HUDEP-2 (cell line): ENCODE results near the gene LDAF1.
"Not testable (repeated sequence)": the region's sequence is repeated elsewhere in the genome, so short reads cannot be mapped to it uniquely, and the experiment has no call there.

Experiments used
- DNase-seq, 76 experiments: peaks; one replicate each; lab custom pipeline; 2025; ENCODE audit not compliant: unreplicated experiment in 76 of 76; lab: John Stamatoyannopoulos, UW

Gene LDAF1

DNA sequence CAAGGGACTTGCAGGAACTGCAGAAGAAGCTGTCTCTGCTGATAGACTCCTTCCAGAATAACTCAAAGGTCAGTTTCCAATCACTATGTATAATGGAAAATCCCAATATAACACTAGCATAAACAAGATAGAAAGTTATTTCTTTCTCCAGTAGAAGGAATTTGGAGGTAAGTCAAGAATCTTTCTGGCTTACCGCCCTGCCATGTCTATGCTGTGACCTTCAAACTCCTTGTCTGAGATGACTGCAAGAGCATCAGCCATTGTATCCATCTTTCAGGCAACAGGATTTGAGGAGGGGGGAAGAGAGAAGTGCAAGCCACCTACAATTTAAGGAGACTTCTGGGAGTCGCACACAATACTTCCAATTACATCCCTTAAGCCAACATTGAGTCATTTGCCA, 2.7 kb downstream of the LDAF1 start:
- no peak for DNase-seq

DNA sequence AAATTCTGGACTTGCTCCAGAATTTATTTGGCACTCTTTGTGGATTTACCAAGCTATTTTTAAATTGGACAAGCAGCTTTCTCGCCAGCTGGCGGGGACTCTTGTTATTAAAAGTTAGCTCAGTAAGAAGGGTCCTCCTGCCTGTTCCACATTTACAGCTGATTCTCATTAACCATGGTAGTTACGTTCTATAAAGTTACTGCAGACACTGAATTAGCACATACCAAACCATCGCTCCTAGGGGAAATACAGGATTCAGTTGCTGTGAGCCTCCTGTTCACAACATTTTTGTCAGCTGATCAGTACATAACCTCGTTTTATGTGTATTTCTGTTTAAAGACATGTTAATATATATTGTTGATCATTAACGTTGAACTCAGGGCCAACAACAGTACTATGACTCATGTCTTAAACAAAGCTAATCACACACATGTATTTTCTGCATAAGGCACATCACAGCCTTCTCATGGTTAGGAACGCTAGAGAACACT, 4.2 kb downstream of the LDAF1 start:
- no peak for DNase-seq

DNA sequence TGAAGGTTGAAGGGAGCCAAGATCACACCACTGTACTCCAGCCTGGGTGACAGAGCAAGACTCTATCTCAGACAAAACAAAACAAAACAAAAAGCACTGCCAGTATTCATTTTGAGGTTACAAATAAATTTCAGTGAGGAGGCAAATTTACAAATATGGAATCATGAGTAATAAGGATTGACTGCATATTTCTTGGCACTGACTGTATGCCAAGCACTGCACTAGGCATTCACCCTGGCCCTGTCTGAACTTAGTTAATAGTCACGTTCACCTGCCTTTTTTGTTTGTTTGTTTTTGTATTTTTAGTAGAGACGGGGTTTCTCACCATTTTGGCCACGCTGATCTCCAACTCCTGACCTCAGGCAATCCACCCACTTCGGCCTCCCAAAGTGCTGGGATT, 5.1 kb downstream of the LDAF1 start:
- DNase-seq, result no peak

DNA sequence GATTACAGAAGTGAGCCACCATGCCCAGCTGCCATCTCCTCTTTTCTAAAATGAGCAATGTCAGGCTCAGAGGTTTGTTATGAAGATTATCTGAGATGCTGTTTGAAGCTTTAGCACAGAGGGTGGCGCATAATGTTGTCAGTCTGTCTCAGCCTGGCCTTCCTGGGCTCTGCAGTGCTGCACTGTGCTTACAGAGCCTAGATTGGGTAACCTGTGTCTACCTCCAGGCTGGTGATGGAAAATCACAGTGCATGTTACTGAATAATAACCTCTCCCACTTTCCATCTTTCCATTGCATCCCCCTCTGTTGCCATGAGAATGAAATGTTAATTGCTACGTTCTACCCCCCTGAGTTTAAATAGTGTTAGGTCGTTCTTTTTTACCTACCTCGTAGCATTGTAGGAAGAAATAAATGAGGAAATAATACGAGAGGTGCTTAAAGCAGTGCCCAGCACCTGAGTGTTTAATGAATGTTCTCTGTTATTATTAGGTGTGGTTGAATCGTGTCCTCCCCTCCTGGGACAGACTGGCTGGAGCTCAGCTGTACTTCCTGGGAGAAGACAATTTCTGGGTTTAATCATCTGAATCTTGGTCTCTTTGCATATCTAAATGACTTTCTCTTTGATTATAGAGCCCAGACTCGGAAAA, 6.2 kb downstream of the LDAF1 start:
- no peak for DNase-seq

DNA sequence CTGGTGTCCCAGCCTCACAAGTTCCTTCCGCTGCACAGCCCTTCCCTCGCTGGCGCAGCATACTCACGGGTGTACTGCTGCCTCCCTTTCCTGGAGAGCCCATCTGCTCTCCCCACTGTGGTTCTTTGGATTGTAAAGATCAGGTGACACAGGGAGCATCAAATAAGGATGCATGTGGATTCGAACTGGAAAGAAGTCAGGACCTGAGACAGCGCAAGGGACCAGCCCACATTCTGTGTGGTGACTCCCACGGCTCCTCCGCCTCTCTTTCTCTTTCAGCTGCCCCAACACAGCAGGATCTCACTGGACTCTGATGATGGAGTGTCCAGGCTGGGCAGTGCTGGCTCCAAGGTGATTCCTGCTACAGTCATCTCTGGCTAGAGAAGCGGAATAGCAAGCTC, 8.1 kb downstream of the LDAF1 start:
- peak in 3 of 76 experiments; percentile 2 to 5 (median 4) for DNase-seq

DNA sequence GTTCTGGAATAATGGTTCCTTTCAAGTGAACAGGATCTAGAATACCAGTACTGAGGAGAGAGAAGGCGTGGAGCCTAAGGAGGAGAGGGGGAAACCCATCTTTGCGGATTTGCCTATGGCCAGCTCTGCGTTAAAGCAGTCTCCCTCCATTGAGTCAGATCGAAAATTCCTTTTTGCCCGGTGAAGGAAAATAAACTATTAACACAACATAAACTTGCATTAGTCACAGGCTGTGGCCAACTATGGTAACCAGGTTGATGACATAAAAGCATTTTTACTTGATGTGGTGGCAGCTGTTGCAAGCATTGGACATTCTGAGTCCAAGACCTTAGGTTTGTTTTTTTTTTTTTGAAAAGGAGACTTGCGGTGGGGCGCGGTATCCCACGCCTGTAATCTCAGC, 8.9 kb downstream of the LDAF1 start:
- no peak for DNase-seq

DNA sequence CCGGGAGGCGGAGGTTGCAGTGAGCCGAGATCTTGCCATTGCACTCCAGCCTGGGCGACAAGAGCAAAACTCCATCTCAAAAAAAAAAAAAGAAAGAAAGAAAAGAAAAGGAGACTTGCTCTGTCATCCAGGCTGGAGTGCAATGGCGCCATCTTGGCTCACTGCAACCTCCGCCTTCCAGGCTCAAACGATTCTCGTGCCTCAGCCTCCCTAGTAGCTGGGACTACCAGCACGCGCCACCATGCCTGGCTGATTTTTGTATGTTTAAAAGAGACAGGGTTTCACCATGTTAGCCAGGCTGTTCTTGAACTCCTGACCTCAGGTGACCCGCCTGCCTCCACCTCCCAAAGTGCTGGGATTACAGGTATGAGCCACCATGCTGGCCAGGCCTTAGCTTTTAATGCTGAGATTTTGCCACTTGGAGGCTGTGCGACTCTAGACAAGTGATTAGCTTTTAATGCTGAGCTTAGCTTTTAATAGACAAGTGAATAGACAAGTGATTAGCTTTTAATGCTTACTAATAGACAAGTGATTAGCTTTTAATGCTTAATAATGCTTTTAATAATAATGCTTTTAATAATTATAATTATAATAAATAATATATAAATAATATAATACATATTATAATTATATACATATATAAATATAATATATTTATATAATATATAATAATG, 9.6 kb downstream of the LDAF1 start:
- no peak for DNase-seq

DNA sequence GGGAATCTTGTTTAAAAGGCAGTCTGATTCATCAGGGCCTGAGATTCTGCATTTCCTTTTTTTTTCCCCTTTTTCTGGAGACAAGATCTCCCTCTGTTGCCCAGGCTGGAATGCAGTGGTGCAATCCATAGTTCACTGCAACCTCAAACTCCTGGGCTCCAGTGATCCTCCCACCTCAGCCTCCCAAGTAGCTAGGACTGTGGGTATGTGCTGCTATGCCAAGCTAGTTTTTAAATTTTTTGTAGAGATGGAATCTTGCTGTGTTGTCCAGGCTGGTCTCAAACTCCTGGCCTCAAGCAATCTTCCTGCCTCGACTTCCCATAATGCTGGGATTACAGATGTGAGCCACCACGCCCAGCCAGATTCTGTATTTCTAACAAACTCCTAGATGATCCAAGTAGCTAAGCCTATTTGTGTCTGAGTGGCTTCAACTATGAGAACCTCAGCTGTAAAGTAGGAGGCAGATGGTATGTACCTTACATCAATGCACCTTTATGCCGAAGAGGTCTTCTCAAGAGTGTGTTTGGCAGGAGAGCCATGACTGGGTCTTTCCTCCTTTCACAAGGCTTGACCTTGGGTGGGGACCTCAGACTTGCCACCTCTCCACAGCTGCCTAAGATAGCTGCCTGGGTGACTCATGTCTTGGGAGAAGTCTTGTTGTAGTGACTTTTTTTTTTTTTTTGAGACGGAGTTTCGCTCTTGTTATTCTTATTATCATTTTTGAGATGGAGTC, 10.9 kb downstream of the LDAF1 start:
- DNase-seq, result peak in 43 of 76 experiments; percentile 4 to 59 (median 23)

DNA sequence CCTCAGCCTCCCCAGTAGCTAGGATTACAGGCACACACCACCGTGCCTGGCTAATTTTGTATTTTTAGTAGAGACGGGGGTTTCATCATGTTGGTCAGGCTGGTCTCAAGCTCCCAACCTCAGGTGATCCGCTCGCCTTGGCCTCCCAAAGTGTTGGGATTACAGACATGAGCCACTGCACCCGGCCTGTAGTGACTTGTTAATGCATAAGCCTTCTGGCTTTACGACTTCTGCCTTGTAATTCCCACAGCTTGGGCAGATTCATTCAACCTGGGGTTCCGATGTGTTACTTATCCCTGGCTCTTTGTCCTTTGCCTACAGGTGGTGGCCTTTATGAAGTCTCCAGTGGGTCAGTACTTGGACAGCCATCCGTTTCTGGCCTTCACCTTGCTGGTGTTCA, 11.6 kb downstream of the LDAF1 start:
- DNase-seq, result not testable (repeated sequence)

DNA sequence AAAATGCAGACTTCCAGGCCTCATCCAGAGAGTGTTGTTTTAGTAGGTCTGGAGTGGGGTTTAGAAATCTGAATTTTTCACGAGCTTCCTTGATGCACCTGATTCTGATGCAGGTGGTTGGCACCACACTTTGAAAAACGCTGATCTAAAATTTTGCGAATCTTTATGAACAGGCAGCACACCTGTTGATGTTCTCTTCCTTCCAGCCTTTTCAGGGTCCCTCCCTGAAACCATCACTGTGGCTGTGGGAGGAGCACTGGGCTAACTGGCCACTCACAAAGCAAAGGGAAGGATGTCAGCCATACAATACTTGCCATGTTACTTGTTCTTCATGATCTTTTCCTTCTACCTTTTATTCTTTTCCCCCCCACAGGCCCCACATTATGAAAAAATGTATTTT, 14.2 kb downstream of the LDAF1 start:
- no peak for DNase-seq

DNA sequence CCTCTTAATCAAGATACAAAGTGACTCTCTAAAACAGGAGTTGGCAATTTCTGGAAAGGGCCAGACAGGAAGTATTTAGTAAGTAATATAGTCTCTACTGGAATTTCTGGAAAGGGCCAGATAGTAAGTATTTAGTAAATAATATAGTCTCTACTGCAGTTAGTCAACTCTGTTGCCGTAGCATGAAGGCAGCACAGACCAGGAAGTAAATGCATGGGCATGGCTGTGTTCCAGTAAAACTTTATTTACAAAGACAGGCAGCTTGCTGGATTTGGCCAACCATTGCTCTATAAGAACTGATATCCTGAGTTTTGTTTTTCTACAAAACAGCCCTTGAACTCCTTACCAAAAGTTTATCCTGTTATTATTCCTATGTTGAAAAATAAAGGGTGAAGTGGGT, 16.9 kb downstream of the LDAF1 start:
- no peak for DNase-seq

DNA sequence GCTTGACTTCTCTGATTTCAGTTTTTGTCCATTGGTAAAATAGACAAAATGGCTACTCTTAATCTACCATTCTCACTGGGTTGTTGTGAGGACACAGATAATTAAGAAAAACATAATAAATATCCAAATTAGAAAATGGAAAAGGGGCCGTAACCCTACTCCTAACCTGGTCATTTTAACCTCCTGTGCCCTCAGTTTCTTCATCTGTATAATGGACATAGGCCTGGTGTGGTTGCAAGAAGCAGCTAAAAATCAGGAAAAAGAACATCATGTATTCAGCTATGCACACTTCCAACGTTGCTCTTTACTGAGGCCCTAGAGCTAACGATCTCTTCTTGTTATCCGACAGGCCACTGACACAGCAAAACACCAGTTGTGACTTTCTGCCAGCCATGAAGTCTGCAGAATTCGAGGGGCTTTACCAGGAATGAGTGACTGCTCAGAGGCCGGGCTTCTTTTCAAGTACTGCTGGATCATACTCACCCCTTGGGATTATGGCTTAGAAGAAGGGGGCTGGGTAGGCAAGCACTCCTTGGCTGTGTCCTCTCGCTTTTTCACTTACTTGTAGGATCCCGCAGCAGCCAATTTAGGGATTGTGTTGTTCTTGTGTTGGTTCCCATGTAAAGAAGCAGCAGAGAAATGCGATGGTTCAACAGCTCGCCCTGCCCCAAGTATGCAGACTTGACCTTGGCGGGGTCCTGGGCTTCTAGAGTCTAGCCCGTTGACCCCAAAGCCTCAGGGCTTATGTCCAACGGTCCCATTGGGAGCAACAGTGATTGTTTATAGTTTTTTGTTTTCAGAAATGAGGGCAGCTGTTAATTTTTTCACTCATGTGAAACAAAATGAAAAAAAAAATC, 20.9 kb downstream of the LDAF1 start:
- DNase-seq, result no peak

DNA sequence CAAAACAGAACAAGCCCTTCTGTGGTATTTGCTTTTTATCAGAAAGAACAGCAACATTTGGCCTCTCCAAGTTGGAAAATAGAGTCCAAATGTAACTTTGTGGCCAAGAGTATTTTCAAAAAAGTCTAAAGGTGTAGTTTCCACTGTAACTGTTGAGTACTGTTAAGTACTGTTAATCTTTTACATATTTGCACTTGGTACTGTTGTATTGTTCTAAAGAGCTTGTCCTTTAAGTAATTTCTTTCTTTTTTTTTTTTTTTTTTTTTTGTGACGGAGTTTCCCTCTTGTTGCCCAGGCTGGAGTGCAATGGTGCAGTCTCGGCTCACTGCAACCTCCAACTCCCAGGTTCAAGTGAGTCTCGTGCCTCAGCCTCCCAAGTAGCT, 21.5 kb downstream of the LDAF1 start:
- DNase-seq, result no peak

DNA sequence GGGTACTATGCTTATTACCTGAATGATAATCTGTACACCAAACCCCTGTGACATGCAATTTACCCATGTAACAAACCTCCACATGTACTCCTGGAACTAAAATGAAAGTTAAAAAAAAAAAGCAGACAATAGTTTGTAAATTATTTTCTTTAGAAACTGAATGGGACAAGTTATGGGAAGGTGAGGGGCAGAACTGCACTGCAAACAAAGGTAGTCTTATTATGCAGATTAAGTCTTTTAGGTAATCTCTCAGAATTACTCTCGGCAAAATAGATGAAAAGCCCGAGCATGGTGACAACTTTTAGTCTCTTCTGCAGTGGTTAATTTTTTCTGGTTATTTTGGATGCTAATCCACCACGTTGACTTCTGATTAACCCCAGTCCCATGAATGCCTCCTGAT, 25.5 kb downstream of the LDAF1 start:
- DNase-seq, result no peak

DNA sequence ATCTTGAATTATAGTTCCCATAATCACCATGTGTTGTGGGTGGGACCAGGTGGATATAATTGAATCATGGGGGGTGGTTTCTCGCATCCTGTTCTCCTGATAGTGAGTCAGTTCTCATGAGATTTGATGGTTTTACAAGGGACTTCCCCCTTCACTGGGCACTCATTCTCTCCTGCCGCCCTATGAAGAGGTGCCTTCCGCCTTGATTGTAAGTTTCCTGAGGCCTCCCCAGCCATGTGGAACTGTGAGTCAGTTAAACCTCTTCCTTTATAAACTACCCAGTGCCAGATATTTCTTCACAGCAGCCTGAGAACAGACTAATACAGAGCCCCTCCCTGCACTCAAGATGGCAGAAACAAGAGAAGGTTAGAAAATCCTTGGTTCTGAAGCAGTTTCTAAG, 26.4 kb downstream of the LDAF1 start:
- DNase-seq, result no peak

DNA sequence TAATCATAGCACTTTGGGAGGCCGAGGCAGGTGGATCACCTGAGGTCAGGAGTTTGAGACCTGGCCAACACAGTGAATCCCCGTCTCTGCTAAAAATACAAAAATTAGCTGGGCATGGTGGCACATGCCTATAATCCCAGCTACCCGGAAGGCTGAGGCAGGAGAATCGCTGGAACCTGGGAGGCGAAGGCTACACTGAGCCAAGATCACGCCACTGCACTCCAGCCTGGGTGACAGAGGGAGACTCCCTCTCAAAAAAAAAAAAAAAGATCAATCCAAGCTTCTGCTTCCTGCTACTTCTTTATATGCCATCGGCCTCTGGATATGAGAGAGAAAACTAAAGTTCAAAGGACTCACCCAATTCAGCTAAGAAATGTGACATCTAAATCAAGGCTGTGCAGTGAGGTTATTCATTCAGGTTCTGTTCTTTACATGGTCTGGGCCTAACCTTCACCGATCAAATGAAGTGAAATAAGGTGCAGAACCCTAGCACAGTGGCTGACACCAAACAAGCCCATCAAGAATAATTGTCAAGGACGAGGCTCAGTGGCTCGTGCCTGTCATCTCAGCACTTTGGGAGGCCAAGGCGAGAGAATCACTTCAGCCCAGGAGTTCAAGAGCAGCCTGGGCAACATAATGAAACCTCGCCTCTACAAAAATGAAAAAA, 27.3 kb downstream of the LDAF1 start:
- no peak for DNase-seq

DNA sequence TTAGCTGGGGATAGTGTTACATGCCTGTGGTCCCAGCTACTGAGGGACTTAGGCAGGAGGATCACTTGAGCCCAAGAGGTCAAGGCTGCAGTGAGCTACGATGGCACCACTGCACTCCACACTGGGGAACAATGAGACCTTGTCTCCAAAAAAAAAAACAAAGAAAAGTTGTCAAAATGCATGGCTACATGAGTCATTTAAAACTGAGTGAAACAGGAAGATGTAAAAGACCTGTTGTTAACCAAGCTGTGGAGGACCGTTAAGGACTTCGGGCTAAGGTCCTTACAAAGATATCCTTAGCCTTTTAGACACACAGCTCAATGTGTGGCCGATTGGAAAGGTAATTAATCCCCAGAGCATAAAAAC, 27.8 kb downstream of the LDAF1 start:
- DNase-seq, result no peak

DNA sequence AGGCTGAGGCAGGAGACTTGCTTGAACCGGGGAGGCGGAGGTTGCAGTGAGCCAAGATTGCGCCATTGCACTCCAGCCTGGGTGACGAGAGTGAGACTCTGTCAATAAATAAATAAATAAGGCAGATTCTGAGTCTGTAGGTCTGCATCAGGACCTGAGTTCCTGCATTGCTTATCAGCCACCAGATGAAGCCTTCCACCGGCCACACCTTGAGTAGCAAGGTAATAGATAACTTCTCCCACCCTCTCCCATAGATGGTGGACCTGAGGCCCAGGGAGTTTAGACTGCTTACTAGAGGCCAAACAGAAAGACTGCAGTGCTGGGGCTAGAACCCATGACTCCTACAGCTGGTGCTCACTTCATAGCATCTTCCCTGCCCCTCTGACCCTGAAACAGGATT, 30.8 kb downstream of the LDAF1 start:
- no peak for DNase-seq

DNA sequence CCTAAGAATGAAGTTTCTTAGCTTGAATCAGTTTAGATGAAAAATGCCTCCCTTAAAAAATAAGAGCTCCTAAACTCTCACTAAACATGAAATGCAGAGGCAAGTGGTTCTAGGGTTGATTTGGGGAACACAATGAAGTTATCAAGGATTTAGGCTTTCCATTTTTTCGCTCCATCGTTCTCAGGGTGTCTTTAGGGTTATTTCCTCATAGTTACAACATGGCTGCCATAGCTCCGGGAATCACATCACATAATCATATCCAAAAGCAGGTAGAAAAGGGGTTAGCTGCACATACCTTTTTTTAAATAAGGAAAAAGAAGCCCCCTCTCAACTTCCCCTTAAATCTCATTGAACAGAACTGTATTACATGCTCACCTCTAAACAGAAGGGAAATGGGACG, 31.5 kb downstream of the LDAF1 start:
- DNase-seq, result no peak

DNA sequence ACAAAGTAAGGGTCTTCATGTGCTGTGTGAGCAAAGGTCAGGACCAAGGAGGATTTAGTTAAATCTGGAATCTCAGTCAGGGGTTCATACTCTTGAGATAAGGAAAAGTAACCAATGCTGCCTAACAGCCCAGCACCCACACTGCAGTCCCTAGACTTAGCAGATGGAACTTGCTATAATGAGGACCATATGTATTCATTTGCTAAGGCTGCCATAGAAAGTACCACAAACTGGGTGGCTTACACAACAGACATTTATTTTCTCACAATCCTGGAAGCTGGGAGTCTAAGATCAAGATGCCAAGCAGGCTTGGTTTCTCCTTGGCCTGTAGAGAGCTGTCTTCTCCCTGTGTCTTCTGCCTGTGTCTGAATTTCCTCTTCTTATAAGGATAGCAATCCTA, 32.1 kb downstream of the LDAF1 start:
- no peak for DNase-seq

DNA sequence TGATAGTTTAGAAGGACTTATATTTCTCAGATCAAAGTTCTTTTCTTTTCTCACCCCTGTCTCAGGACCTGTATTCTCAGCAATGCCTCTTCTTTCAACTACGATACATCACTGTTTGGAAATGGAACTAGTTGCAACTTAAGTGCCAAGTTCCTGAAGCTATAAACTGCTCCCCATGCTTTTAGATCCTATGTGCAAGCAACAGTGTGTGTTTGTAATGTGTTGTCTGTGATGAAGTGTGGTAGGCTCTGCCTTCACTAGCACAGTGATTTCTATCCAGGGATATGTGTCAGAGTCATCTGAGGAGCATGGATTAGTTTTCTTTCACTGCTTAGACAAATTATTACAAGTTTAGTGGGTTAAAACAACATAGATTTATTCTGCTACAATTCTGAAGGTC, 34.5 kb downstream of the LDAF1 start:
- no peak for DNase-seq
